Measurements from ENCODE around the gene LNPEP.

GRCh38 chr5:97067296-97067850 is 131.5 kb downstream of the LNPEP start:
- TF ChIP-seq CTCF (IDR thresholded peaks at IDR 0.05): no peak
- no peak for TF ChIP-seq POLR2A (IDR thresholded peaks at IDR 0.05)
- no peak for TF ChIP-seq POLR2AphosphoS5 (IDR thresholded peaks at IDR 0.05)

Measured in breast epithelium (tissue), 3 donors.